Cardiac muscle cell (in vitro differentiated cells and primary cell): ENCODE measurements around the gene PHKB. TPM values are rescaled to one million over a fixed set of nuclear protein-coding genes. Genes with fewer than 3 reads are reported as not detected.

Experiments used
- DNase-seq, 2 donors: peaks; one replicate each; pipeline versions ENCODE4 v3.0.0 to v3.0.0-alpha.2; 2010 to 2017; ENCODE audit warnings: low read depth in 1 of 2, low spot score in 1 of 2
- H3K27ac ChIP-seq: fragments of 200-600 bp; sonication (generic); 2 replicates; pipeline ENCODE4 v1.5.1; 2016
- H3K27me3 ChIP-seq: fragments of 200-600 bp; sonication (generic); 2 replicates; pipeline ENCODE4 v1.6.0; 2016; ENCODE audit warnings: control low read depth
- H3K36me3 ChIP-seq: fragments of 200-600 bp; sonication (generic); 2 replicates; pipeline ENCODE4 v1.5.1; 2016; ENCODE audit warnings: control low read depth
- H3K4me1 ChIP-seq: fragments of 200-600 bp; sonication (generic); 2 replicates; pipeline ENCODE4 v1.8.1; 2017; ENCODE audit warnings: low read depth, mild to moderate bottlenecking, mixed run types
- H3K4me3 ChIP-seq: fragments of 200-600 bp; sonication (generic); 2 replicates; pipeline ENCODE4 v1.5.1; 2016; ENCODE audit warnings: mild to moderate bottlenecking
- H3K9me3 ChIP-seq: fragments of 200-600 bp; sonication (generic); 2 replicates; pipeline ENCODE4 v1.5.1; 2017; ENCODE audit warnings: low read depth, mild to moderate bottlenecking, control low read depth
- polyA plus RNA-seq: library from polyadenylated mRNA; unstranded; fragments of >200 nt; fragmentation: Nextera tagmentation; extraction: Ambion mirVana; gene quantifications from 2 replicates; pipeline ENCODE4 v1.2.1, GENCODE V29; 2016
- total RNA-seq: library from RNA; depleted of rRNA; stranded (reverse); fragments of >200 nt; gene quantifications from 2 replicates; pipeline ENCODE4 v1.2.3, GENCODE V29; 2016
- TF ChIP-seq, protein P1 (sequence below): IDR thresholded peaks from 2 replicates; pipeline ENCODE4 v1.5.1; 2012; ENCODE audit warnings: low read depth, mild to moderate bottlenecking, low read length

Gene PHKB
- total and polyA plus RNA-seq, 2 experiments from 2014 or later = 84.2 to 107 TPM

DNA sequence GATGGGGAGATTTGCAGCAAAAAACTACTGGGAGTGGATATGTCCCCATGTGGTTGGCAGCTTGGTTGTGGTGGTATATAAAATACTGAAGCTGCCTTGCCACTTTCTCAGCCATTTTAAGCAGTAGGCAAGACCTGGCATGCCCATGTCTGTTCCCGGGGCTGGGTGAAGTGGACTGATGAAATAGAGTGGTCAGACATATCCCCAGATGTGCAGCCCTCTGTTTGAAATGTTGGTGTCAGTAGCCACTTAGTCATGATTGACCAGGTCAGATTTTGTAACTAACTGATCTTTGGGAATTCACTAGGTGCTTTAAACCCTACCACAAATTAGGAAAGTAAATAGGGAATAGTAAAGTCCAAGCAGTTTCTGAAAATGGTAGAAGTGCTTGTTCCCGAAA lies 151.6 kb downstream of the PHKB start:
- Histone ChIP-seq H3K27me3 (no peaks in the 10 kb centered on the region), H3K36me3 (no peaks in the 10 kb centered on the region), H3K27ac (no peak overlapping the region), H3K9me3 (no peaks in the 10 kb centered on the region), H3K4me1 (no peaks in the 10 kb centered on the region), H3K4me3 (no peak overlapping the region)
- TF ChIP-seq, protein P1, sequence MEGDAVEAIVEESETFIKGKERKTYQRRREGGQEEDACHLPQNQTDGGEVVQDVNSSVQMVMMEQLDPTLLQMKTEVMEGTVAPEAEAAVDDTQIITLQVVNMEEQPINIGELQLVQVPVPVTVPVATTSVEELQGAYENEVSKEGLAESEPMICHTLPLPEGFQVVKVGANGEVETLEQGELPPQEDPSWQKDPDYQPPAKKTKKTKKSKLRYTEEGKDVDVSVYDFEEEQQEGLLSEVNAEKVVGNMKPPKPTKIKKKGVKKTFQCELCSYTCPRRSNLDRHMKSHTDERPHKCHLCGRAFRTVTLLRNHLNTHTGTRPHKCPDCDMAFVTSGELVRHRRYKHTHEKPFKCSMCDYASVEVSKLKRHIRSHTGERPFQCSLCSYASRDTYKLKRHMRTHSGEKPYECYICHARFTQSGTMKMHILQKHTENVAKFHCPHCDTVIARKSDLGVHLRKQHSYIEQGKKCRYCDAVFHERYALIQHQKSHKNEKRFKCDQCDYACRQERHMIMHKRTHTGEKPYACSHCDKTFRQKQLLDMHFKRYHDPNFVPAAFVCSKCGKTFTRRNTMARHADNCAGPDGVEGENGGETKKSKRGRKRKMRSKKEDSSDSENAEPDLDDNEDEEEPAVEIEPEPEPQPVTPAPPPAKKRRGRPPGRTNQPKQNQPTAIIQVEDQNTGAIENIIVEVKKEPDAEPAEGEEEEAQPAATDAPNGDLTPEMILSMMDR = no peak
- DNase-seq = no peak

- Histone ChIP-seq H3K36me3 (no peaks in the 10 kb centered on the region), H3K27me3 (no peaks in the 10 kb centered on the region), H3K4me1 (peaks cover 5% of the 10 kb centered on the region), H3K9me3 (no peaks in the 10 kb centered on the region), H3K4me3 (no peak overlapping the region), H3K27ac (no peak overlapping the region)
- DNase-seq = no peak
- TF ChIP-seq, protein P1 = no peak
Measured at GRCh38 chr16:47613251-47613650, 152.1 kb downstream of the PHKB start.

GRCh38 chr16:47617732-47618131 lies 156.6 kb downstream of the PHKB start:
- Histone ChIP-seq H3K4me1 (peaks cover 12% of the 10 kb centered on the region), H3K4me3 (no peak overlapping the region), H3K36me3 (no peaks in the 10 kb centered on the region), H3K9me3 (no peaks in the 10 kb centered on the region), H3K27me3 (no peaks in the 10 kb centered on the region), H3K27ac (no peak overlapping the region)
- TF ChIP-seq, protein P1 = no peak
- DNase-seq = peak in 1 of 2 donors; percentile 18

- H3K27ac ChIP-seq = no peak overlapping the region
- H3K27me3 ChIP-seq = no peaks in the 10 kb centered on the region
- H3K4me3 ChIP-seq = no peak overlapping the region
- H3K9me3 ChIP-seq = no peaks in the 10 kb centered on the region
- TF ChIP-seq, protein P1 = no peak
- no peaks in the 10 kb centered on the region for H3K36me3 ChIP-seq
- peaks cover 12% of the 10 kb centered on the region for H3K4me1 ChIP-seq
- no peak for DNase-seq
Measured at GRCh38 chr16:47622451-47623176, 161.5 kb downstream of the PHKB start.

- Histone ChIP-seq H3K36me3 (no peaks in the 10 kb centered on the region), H3K27ac (peak overlapping the region; percentile 52), H3K9me3 (no peaks in the 10 kb centered on the region), H3K4me1 (peaks cover 4% of the 10 kb centered on the region), H3K4me3 (no peak overlapping the region), H3K27me3 (no peaks in the 10 kb centered on the region)
- TF ChIP-seq, protein P1 = no peak
- DNase-seq = no peak
Measured at GRCh38 chr16:47624563-47624962, 163.4 kb downstream of the PHKB start.
